ENCODE data around the gene SUN2.

The SUN2 gene

GRCh38 chr22:38751422-38752346, 4.1 kb downstream of the SUN2 start:
- DNase-seq, result peak; percentile 53

- no peak for DNase-seq
These were observed 4.8 kb downstream of the SUN2 start for GRCh38 chr22:38751066-38751421.

GRCh38 chr22:38750638-38751037, 5.2 kb downstream of the SUN2 start:
- DNase-seq, result no peak

GRCh38 chr22:38750104-38750503, 5.7 kb downstream of the SUN2 start:
- DNase-seq, result no peak

- DNase-seq, result no peak
These were observed 7.2 kb downstream of the SUN2 start for GRCh38 chr22:38748487-38749136.

- DNase-seq, result no peak
These were observed 9.9 kb downstream of the SUN2 start for GRCh38 chr22:38745676-38746460.

- DNase-seq, result no peak
These were observed 10.8 kb downstream of the SUN2 start for GRCh38 chr22:38744981-38745380.

GRCh38 chr22:38742176-38742942, 13.4 kb downstream of the SUN2 start:
- no peak for DNase-seq

GRCh38 chr22:38741576-38741975, 14.2 kb downstream of the SUN2 start:
- DNase-seq, result no peak

GRCh38 chr22:38741166-38741565, 14.6 kb downstream of the SUN2 start:
- no peak for DNase-seq

- DNase-seq, result no peak
These were observed 15.0 kb downstream of the SUN2 start for GRCh38 chr22:38740754-38741153.

- no peak for DNase-seq
These were observed 15.6 kb downstream of the SUN2 start for GRCh38 chr22:38740116-38740723.

- no peak for DNase-seq
These were observed 16.3 kb downstream of the SUN2 start for GRCh38 chr22:38739300-38740055.

- DNase-seq, result no peak
These were observed 17.2 kb downstream of the SUN2 start for GRCh38 chr22:38738475-38739070.

GRCh38 chr22:38737302-38738060, 18.3 kb downstream of the SUN2 start:
- DNase-seq, result no peak

- DNase-seq, result no peak
These were observed 19.6 kb downstream of the SUN2 start for GRCh38 chr22:38736257-38736570.

- no peak for DNase-seq
These were observed 20.1 kb downstream of the SUN2 start for GRCh38 chr22:38735465-38736256.

GRCh38 chr22:38735126-38735464, 20.7 kb downstream of the SUN2 start:
- DNase-seq, result no peak

- no peak for DNase-seq
These were observed 21.2 kb downstream of the SUN2 start for GRCh38 chr22:38734421-38735100.

Measured in activated CD8-positive, alpha-beta memory T cell treated with anti-CD3 and anti-CD28 coated beads, Interleukin-2, amount 50 U/mL, for 4 hours (primary cell).